H1 (cell line): ENCODE measurements around the gene LEPR. TPM values are rescaled to one million over a fixed set of nuclear protein-coding genes. Genes with fewer than 3 reads are reported as not detected.

Source experiments
- BCL11A ChIP-seq, 2 experiments: IDR thresholded peaks; one replicate each; pipeline ENCODE4 v1.6.1; 2011; ENCODE audit warnings: low read depth in 2 of 2, low read length in 2 of 2, mild to moderate bottlenecking in 2 of 2
- CBX5 ChIP-seq: fragments of 300-800, 300-1000 bp; sonication (generic); IDR thresholded peaks from 2 replicates; pipeline ENCODE4 v1.7.1; 2016; ENCODE audit warnings: antibody characterized with exemption, low read length, low read depth
- CHD1 ChIP-seq: IDR thresholded peaks from 2 replicates; pipeline ENCODE4 v1.6.1; 2012; ENCODE audit warnings: low read depth, low read length, improper control_type of control experiment
- CTBP2 ChIP-seq: IDR thresholded peaks from 2 replicates; pipeline ENCODE4 v1.7.0; 2011; ENCODE audit warnings: borderline replicate concordance, mild to moderate bottlenecking, moderate library complexity, mixed read lengths, low read length; ENCODE audit not compliant: insufficient read depth, insufficient read length
- JUN ChIP-seq: IDR thresholded peaks from 2 replicates; pipeline ENCODE4 v1.6.1; 2011; ENCODE audit warnings: low read depth, mild to moderate bottlenecking, improper control_type of control experiment, low read length
- KDM1A ChIP-seq: fragments of 200-600, 300-600 bp; sonication (generic); IDR thresholded peaks from 2 replicates; pipeline ENCODE4 v1.7.1; 2016; ENCODE audit warnings: mild to moderate bottlenecking, low read length, borderline replicate concordance
- NANOG ChIP-seq: IDR thresholded peaks from 2 replicates; pipeline ENCODE4 v1.6.1; 2011; ENCODE audit warnings: low read length, low read depth, mild to moderate bottlenecking, inconsistent platforms; ENCODE audit not compliant: insufficient read depth, poor library complexity, severe bottlenecking
- NRF1 ChIP-seq: IDR thresholded peaks from 2 replicates; pipeline ENCODE4 v1.6.1; 2011; ENCODE audit warnings: mild to moderate bottlenecking, low read depth, low read length, improper control_type of control experiment
- RNF2 ChIP-seq: fragments of 200-900, 300-1000 bp; sonication (generic); IDR thresholded peaks from 2 replicates; pipeline ENCODE4 v1.7.1; 2016; ENCODE audit warnings: borderline replicate concordance, low read depth, mild to moderate bottlenecking, antibody characterized with exemption, low read length; ENCODE audit not compliant: poor library complexity, severe bottlenecking; ENCODE audit errors: missing control alignments
- TBP ChIP-seq: IDR thresholded peaks from 2 replicates; pipeline ENCODE4 v1.6.1; 2011; ENCODE audit warnings: low read depth, low read length, improper control_type of control experiment
- TEAD4 ChIP-seq: IDR thresholded peaks from 2 replicates; pipeline ENCODE4 v1.6.1; 2012; ENCODE audit warnings: low read depth, low read length, inconsistent platforms, mixed read lengths
- polyA plus RNA-seq, 7 experiments: library from polyadenylated mRNA; depleted of rRNA in 3 of 7; stranded (reverse) in 5 of 7; unstranded in 2 of 7; fragments of >200 nt in 5 of 7; fragments of 200-250 nt in 2 of 7; gene quantifications; 1 replicate in 5 of 7; 2 replicates in 1 of 7; 4 replicates in 1 of 7; pipeline versions ENCODE4 v1.2.1 to v1.2.3, GENCODE V29; 2011 to 2013; ENCODE audit warnings: missing spikeins in 2 of 7, mixed read lengths in 2 of 7
- total RNA-seq: library from RNA; stranded (reverse); fragmentation: NEBNext Ultra II Directional; extraction: Animal tissue kit (Norgen Biotek cat#: 25700); gene quantifications from 2 replicates; pipeline ENCODE4 v1.2.1, GENCODE V29; 2021
- TF ChIP-seq, protein P1 (sequence below): fragments of 300-600 bp; sonication (generic); IDR thresholded peaks from 2 replicates; pipeline ENCODE4 v1.7.1; 2012; ENCODE audit warnings: low read length, moderate library complexity, mild to moderate bottlenecking, inconsistent platforms; ENCODE audit not compliant: insufficient replicate concordance

The LEPR gene
- total and polyA plus RNA-seq, 2 of the 8 experiments (the other 6 are each of a cell fraction or from before 2014, with no cell fraction given): 1.3 to 3.9 TPM

DNA sequence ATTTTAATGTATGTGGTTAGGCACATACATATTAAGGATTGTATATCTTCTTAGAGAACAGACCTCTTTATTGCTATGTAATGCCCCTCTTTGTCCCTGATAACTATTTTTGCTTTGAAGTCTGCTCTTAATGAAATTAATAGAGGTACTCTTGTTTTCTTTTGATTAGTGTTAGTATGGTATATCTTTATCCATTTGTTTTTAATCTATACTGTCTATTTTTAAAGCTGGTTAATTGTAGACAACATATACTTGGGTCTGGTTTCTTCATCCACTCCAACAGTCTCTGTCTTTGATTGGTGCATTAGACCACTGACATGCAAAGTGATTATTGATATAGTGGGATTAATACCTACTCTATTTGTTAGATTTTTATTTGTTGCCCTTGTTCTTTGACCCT is 36.0 kb downstream of the LEPR start (continued):
- TF ChIP-seq, protein P1, sequence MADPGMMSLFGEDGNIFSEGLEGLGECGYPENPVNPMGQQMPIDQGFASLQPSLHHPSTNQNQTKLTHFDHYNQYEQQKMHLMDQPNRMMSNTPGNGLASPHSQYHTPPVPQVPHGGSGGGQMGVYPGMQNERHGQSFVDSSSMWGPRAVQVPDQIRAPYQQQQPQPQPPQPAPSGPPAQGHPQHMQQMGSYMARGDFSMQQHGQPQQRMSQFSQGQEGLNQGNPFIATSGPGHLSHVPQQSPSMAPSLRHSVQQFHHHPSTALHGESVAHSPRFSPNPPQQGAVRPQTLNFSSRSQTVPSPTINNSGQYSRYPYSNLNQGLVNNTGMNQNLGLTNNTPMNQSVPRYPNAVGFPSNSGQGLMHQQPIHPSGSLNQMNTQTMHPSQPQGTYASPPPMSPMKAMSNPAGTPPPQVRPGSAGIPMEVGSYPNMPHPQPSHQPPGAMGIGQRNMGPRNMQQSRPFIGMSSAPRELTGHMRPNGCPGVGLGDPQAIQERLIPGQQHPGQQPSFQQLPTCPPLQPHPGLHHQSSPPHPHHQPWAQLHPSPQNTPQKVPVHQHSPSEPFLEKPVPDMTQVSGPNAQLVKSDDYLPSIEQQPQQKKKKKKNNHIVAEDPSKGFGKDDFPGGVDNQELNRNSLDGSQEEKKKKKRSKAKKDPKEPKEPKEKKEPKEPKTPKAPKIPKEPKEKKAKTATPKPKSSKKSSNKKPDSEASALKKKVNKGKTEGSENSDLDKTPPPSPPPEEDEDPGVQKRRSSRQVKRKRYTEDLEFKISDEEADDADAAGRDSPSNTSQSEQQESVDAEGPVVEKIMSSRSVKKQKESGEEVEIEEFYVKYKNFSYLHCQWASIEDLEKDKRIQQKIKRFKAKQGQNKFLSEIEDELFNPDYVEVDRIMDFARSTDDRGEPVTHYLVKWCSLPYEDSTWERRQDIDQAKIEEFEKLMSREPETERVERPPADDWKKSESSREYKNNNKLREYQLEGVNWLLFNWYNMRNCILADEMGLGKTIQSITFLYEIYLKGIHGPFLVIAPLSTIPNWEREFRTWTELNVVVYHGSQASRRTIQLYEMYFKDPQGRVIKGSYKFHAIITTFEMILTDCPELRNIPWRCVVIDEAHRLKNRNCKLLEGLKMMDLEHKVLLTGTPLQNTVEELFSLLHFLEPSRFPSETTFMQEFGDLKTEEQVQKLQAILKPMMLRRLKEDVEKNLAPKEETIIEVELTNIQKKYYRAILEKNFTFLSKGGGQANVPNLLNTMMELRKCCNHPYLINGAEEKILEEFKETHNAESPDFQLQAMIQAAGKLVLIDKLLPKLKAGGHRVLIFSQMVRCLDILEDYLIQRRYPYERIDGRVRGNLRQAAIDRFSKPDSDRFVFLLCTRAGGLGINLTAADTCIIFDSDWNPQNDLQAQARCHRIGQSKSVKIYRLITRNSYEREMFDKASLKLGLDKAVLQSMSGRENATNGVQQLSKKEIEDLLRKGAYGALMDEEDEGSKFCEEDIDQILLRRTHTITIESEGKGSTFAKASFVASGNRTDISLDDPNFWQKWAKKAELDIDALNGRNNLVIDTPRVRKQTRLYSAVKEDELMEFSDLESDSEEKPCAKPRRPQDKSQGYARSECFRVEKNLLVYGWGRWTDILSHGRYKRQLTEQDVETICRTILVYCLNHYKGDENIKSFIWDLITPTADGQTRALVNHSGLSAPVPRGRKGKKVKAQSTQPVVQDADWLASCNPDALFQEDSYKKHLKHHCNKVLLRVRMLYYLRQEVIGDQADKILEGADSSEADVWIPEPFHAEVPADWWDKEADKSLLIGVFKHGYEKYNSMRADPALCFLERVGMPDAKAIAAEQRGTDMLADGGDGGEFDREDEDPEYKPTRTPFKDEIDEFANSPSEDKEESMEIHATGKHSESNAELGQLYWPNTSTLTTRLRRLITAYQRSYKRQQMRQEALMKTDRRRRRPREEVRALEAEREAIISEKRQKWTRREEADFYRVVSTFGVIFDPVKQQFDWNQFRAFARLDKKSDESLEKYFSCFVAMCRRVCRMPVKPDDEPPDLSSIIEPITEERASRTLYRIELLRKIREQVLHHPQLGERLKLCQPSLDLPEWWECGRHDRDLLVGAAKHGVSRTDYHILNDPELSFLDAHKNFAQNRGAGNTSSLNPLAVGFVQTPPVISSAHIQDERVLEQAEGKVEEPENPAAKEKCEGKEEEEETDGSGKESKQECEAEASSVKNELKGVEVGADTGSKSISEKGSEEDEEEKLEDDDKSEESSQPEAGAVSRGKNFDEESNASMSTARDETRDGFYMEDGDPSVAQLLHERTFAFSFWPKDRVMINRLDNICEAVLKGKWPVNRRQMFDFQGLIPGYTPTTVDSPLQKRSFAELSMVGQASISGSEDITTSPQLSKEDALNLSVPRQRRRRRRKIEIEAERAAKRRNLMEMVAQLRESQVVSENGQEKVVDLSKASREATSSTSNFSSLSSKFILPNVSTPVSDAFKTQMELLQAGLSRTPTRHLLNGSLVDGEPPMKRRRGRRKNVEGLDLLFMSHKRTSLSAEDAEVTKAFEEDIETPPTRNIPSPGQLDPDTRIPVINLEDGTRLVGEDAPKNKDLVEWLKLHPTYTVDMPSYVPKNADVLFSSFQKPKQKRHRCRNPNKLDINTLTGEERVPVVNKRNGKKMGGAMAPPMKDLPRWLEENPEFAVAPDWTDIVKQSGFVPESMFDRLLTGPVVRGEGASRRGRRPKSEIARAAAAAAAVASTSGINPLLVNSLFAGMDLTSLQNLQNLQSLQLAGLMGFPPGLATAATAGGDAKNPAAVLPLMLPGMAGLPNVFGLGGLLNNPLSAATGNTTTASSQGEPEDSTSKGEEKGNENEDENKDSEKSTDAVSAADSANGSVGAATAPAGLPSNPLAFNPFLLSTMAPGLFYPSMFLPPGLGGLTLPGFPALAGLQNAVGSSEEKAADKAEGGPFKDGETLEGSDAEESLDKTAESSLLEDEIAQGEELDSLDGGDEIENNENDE: no peak
- TF ChIP-seq CBX5: no peak
- TF ChIP-seq CHD1: no peak
- no peak for TF ChIP-seq TEAD4
- TF ChIP-seq BCL11A (IDR thresholded peaks at IDR 0.05; ENCODE audit: low read depth in 2 of 2, low read length in 2 of 2): no peak
- TF ChIP-seq KDM1A: no peak
- no peak for TF ChIP-seq RNF2
- TF ChIP-seq CTBP2: no peak
- TF ChIP-seq NRF1: no peak
- no peak for TF ChIP-seq NANOG
- no peak for TF ChIP-seq TBP
- TF ChIP-seq JUN: no peak
